Central memory CD4-positive, alpha-beta T cell (primary cell): ENCODE measurements around the gene TMEM141.

Source experiments
- DNase-seq: peaks from one replicate; pipeline ENCODE4 v3.0.0; 2022
- total RNA-seq, 3 experiments: gene quantifications; one replicate each; lab custom pipeline; 2026; lab: John Stamatoyannopoulos, UW

The TMEM141 gene
- 6.6 to 7.7 (median 6.6) reads per million in 3 experiments for total RNA-seq

DNA sequence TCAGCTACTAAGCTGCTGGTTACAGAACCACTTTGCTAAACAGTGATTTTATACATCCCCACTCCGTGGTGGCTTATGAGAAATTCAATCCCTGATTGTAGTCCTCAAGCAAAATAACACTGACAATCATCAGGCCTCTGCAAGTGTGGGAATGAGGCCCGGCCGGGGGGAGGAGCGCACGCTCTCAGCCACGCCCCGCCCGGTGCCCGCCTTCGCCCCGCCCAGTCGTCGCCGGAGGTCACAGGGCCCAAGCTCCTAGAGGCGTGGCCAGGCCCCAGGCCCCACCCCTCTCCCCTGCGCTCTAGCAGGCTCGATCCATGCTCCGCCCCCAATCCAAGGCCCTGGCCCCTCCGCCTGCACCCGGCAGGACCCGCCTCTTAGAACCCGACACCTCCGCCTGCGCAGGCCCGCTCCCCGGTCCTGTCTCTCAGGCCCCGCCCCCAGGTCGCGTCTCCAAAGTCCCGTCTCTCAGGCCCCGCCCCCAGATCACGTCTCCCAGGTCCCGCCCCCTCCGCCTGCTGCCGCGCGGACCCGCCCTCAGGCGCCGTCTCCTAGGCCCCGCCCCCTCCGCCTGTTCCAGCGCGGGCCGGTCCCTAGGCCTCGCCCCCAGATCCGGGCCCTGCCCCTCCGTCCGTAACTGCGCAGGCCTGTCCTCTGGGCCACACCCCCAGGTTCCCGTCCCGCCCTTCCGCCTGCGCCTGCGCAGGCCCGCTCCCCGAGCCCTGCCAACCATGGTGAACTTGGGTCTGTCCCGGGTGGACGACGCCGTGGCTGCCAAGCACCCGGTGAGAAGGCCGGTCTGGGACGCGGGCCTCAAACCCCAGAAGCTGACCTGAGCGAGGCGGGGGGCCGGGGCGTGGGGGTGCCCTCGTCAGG, at the start of gene TMEM141:
TSS of gene TMEM141 (plus strand) at position 705 of the 876 bp plus-strand sequence. CDS start at position 732, 27 bp downstream.
- DNase-seq: peak; percentile 99

DNA sequence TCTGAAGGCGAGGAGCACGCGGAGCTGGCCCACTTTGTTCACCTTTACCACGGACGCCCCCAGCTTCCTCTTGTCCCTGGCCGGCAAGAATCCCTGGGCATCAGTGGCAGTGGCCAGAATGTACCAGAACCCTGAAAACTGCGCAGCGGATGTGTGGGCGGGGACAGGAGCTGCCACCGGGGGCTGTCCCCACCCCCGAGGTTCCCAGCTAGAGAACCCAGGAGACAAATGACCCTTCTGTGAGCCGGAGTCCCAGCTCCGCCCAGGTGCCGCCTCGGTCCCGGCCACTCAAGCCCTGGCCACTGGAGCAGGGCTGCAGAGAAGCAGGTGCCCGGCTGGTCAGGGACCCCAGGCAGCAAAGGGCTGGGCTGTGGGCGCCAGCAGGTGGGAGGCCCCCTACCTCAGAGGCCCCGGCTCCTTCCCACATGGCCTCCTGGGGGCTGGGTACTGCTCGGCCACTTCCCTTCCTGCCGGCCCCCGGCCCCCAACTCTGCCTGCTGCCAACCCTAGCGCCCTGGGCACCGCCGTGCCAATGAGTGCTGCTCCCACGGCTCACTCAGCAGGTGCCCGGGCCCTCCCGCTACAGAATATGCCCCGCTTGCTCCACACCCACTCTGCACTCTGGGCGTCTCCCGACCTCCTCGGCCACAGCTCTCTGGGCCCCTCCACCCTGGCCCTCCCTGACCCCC, 49.1 kb upstream of the TMEM141 start:
- DNase-seq: no peak

GRCh38 chr9:136742591-136743391, 48.4 kb upstream of the TMEM141 start, which contains the start of gene LCN10:
Gene LCN10 (minus strand): TSS chr9:136742940. CDS start chr9:136742903, 37 bp downstream.
- DNase-seq: no peak

GRCh38 chr9:136743639-136744211, 47.4 kb upstream of the TMEM141 start:
- DNase-seq: no peak

DNA sequence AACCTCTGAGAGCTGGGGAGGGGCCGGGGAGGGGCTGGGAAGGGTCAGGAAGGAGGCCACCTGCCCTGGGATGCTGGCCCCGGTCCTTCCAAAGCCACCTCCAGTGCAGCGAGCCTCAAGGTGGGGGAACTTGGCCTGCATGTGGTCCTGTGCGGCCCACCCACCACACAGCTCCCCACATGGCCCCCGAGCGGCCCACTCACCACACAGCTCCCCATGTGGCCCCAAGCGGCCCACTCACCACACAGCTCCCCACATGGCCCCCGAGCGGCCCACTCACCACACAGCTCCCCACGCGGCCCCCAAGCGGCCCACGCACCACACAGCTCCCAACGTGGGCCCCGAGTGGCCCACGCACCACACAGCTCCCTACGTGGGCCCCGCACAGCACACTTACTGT, 46.4 kb upstream of the TMEM141 start:
- no peak for DNase-seq

DNA sequence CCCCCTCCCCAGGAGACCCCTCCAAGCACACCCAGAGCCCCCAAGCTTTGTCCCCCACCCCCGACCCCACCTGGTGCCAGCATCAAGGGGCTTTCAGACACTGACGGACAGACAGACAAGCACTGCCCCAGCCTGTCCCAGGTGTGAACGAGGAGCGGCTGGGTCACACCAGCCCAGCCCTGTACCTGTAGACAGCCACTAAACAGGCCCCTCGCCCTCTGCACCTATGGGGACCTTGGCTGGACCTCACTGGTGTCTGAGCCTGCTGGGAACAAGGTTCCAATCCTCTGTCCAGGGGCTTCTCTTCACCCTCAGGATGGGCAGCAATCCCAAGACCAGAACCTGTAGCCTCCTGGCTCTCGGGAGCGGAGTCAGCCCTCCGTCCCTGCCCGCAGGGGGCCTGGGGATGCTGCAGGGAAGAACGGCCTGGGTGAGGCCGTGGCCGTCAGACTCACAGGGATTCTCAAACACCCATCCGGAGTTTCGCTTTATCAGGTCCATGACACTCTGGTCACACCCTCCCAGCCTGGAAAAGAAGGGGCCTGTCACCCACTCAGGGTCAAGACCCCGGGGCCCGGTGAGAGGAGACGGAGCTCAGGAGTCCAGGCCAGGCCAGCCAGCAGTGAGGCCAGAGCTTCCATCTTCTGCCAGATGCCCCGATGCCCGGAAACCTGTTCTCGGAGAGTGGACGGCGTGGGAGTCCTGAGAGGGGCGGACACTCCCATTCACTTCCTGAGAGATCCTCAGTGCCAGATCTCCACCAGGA, 45.6 kb upstream of the TMEM141 start:
- no peak for DNase-seq

- DNase-seq: no peak
These were observed 45.0 kb upstream of the TMEM141 start for GRCh38 chr9:136746155-136746490.

DNA sequence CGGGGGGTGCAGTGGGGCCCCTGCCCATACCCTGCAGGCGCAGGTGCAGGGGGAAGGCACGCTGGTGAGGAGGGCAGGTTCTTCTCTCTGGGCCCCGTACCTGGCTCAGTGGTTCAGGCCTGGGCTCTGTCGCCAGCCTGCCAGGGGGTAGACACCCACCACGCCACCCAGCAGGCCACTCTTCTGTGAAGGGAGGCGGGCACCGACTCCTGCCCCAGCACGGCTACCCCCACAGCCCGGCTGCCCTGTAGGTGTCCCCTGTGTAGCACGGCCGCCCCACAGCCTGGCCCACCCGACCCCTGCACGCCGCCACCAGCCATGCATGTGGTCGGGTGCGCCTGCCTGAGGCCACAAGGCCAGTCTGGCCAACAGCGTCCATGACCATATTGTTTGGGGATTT, 44.5 kb upstream of the TMEM141 start:
- no peak for DNase-seq

DNA sequence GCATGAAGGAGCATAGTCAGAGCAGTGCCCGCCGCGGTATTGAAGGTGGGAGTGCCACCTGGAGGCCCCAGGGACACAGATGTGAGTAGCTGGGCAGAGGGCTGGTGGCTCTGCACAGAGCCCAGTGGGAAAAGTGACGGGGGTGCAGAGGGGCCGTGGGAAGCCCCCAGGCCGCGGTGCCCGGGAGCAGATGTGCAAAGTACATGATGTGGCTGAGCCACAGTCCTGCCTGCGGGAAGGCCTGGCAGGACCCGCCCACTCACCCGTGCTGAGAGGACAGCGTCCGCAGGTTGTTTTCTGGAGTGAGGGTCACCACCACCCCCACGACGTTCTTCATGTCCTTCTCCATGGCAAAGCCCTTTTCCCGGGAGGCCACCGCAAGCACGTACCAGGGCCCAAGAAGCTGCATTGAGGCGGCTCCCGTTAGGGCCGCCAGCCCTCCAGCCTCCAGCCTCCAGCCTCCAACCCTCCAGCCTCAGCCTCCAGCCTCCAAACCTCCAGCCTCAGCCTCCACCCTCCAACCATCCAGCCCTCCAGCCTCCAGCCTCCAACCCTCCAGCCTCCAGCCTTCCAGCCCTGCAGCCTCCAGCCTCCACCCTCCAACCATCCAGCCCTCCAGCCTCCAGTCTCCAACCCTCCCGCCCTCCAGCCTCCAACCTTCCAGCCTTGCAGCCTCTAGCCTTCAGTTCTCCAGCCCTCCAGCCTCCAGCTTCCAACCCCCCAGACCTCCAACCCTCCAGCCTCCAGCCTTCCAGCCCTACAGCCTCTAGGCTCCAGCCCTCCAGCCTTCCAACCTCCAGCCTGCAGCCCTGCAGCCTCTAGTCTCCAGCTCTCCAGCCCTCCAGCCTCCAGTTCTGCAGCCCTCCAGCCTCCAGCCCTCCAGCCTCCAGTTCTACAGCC, 43.7 kb upstream of the TMEM141 start:
- no peak for DNase-seq

GRCh38 chr9:136748201-136748600, 42.9 kb upstream of the TMEM141 start, which contains the start of gene LCN6:
Gene LCN6 (minus strand): TSS chr9:136748525. CDS start chr9:136748483, 42 bp downstream.
- DNase-seq: no peak

DNA sequence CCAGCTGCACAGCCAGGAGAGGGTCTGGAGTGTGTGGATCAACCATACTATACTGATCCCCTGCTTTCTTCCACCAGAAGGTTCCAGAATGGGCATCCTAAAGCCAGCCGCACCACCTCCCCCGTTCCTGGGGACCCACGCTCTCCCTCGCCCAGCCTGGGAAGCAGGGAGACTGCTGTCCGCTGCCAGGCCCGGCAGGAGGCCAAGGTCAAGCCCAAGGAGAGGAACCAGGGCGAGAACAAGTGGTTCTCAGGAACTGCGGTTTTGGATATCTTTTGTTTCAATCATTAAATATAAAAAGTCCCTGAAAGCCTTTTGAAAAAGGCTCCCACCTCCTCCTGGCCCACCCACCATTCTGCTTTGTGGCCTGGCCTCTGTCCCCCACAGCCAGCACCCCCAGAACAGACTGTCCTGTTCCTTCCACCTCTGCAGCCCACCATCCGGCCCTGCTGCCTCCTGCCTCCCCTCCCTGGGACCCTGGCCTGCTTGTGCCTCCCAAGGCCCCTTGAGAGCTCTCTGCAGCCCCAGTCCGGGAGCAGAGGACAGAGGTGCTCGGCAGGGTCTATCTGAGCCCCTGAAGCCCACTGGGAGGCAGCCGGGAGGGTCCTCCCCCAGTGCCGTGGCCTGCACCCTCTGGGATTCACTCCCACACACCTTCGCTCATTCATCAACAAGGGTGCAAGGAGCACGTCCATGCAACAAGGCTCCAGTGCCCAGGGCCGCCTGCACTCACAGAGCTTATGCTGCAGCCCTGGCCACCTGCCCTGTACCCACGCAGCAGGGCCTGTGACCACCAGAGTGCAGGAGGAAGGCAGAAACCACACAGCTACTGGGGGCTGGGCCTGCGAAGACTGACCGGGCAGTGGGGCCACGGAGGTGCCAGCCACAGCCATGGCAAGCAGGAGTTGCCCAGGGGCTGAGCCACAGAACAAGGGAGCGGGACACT, 42.2 kb upstream of the TMEM141 start:
- DNase-seq: no peak

- DNase-seq: no peak
These were observed 40.6 kb upstream of the TMEM141 start for GRCh38 chr9:136750526-136750925.

DNA sequence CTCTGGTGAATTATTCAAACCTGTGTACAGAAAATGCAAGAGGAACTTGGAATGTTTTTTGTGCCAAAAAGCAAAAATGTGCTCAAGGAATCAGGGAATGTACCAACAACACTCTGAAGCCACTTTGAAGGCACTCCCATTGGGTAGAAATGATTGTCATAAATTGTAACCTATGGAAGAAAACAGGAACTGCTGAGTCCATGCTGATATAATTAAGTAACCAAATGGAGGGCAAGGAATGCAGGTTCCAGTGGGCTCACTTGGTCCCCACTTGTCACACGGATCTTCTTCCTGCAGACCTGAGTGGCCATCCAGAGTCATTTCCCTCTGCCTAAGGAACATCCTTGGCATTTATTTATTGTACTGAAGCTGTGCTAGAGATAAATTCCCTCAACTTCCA, 39.9 kb upstream of the TMEM141 start:
- DNase-seq: no peak

DNA sequence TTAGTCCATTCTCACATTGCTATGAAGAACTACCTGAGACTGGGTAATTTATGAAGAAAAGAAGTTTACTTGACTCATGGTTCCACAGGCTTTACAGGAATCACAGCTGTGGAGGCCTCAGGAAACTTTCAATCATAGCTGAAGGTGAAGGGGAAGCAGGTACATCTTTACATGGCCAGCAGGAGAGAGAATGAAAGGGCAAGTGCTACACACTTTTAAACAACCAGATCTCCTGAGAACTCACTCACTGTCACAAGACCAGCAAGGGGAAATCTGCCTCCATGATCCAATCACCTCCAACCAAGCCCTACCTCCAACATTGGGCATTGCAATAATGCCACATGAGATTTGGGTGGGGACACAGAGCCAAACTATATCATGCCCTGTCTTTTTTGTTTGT, 39.3 kb upstream of the TMEM141 start:
- no peak for DNase-seq

DNA sequence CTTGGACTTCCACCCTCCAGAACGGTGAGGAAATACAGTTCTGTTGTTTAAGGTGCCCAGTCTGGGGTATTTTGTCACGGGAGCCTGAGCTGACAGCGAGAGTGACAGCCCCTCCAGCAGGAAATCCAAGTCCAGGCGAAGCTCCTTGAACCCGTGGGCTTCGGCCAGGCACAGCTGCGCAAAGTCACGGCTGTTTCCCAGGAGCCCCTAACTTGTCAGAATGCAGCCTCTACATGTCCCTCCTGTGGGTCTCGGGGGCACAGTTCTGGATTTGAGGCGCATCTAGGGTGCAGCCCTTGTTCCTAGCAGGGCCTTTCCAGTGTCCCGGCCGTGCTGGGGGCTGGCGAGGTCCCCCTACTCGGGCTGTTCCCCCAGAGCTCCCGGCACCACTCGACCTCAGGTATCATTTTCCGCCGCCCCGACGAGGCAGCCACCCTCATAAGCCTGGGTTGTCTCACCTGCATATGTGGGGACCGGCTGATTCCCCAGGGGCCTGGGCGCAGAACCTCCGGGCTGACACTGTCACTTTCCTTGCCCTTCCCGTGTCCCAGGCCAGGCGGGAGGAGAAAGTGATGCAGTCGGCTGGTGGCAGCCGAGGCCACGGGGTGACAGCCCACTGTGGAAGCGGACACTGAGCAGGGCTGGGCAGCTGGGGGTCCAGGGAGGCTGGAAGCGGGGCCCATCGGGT, 37.6 kb upstream of the TMEM141 start:
- DNase-seq: no peak

DNA sequence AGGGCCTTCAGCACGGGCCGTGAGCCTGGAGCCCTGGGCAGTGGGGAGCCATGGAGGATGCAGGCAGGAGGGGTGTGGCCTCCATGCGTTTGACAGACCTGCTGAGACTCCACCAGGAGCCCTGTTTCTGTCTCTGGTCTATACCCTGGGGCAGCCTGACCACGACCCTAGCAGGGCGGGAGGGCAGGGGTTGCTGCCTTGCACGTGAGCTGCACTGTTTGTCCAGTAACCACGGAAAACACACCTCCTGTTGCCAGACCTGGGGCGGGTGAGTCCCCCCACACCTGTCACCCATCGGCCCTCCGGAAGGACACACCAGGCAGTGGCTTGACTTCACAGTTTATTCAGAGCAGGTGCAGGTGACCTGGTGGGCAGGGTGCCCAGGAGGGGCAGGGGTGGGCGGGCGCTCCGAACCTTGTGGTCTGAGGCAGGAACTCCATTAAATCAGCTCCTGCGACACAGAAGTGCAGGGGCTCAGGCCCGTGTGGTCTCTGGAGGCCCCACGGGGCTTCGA, 37.0 kb upstream of the TMEM141 start:
- DNase-seq: no peak

- DNase-seq: no peak
These were observed 36.4 kb upstream of the TMEM141 start for GRCh38 chr9:136754626-136755301.
